HepG2 (cell line): ENCODE data around the gene SYCE3. TPM values are rescaled to one million over a fixed set of nuclear protein-coding genes. Genes with fewer than 3 reads are reported as not detected.
A peak's percentile ranks its signal among the peaks of the same experiment; 100 is the strongest.

Experiments used
- BATF2 ChIP-seq: sonication (generic); formaldehyde crosslinking; IDR thresholded peaks from 2 replicates; pipeline ENCODE4 v1.8.0; 2022; ENCODE audit warnings: mild to moderate bottlenecking, missing genetic modification reagents, moderate library complexity
- CBX2 ChIP-seq, 2 experiments: fragments of 200-600 bp in 1 of 2; sonication (generic); formaldehyde crosslinking in 1 of 2; IDR thresholded peaks; 2 replicates each; pipeline versions ENCODE4 v1.7.0 to v1.8.1; 2018 to 2022; ENCODE audit warnings: low read depth in 2 of 2, low read length in 1 of 2, mild to moderate bottlenecking in 1 of 2, missing genetic modification reagents in 1 of 2
- CBX5 ChIP-seq: sonication (generic); formaldehyde crosslinking; IDR thresholded peaks from 2 replicates; pipeline ENCODE4 v1.4.0; 2020; ENCODE audit warnings: missing genetic modification reagents, borderline replicate concordance
- ELK4 ChIP-seq: sonication (generic); formaldehyde crosslinking; IDR thresholded peaks from 2 replicates; pipeline ENCODE4 v1.9.0; 2021; ENCODE audit warnings: missing genetic modification reagents, borderline replicate concordance
- FOSL2 ChIP-seq: sonication (generic); formaldehyde crosslinking; IDR thresholded peaks from 2 replicates; pipeline ENCODE4 v1.4.0; 2020; ENCODE audit warnings: missing genetic modification reagents
- HIVEP1 ChIP-seq: sonication (generic); formaldehyde crosslinking; IDR thresholded peaks from 2 replicates; pipeline ENCODE4 v1.4.0; 2020; ENCODE audit warnings: mild to moderate bottlenecking, missing genetic modification reagents
- HNF4G ChIP-seq, 2 experiments: sonication (generic) in 1 of 2; formaldehyde crosslinking in 1 of 2; IDR thresholded peaks; 2 replicates each; pipeline versions ENCODE4 v1.4.0 to v1.6.1; 2011 to 2020; ENCODE audit warnings: borderline replicate concordance in 2 of 2, low read depth in 2 of 2, mild to moderate bottlenecking in 2 of 2, low read length in 1 of 2, missing genetic modification reagents in 1 of 2, moderate library complexity in 1 of 2
- KDM6A ChIP-seq: IDR thresholded peaks from 2 replicates; pipeline ENCODE4 v1.6.1; 2016; ENCODE audit warnings: low read depth
- MTERF4 ChIP-seq: sonication (generic); formaldehyde crosslinking; IDR thresholded peaks from 2 replicates; pipeline ENCODE4 v1.8.0; 2023; ENCODE audit warnings: mild to moderate bottlenecking, missing genetic modification reagents
- NCOA5 ChIP-seq: sonication (generic); formaldehyde crosslinking; IDR thresholded peaks from 2 replicates; pipeline ENCODE4 v1.4.0; 2020; ENCODE audit warnings: missing genetic modification reagents
- TBP ChIP-seq: sonication (generic); formaldehyde crosslinking; IDR thresholded peaks from 2 replicates; pipeline ENCODE4 v1.5.0; 2020; ENCODE audit warnings: missing genetic modification reagents
- TMF1 ChIP-seq: sonication (generic); formaldehyde crosslinking; IDR thresholded peaks from 2 replicates; pipeline ENCODE4 v1.8.1; 2022; ENCODE audit warnings: low read depth, missing genetic modification reagents
- ZBTB25 ChIP-seq: IDR thresholded peaks from 2 replicates; pipeline ENCODE4 v1.6.1; 2018; ENCODE audit warnings: missing genetic modification reagents
- ZNF136 ChIP-seq: sonication (generic); formaldehyde crosslinking; IDR thresholded peaks from 2 replicates; pipeline ENCODE4 v1.8.1; 2022; ENCODE audit warnings: low read depth, mild to moderate bottlenecking, moderate library complexity, missing genetic modification reagents
- ZNF737 ChIP-seq: sonication (generic); formaldehyde crosslinking; IDR thresholded peaks from 2 replicates; pipeline ENCODE4 v1.5.0; 2020; ENCODE audit warnings: missing genetic modification reagents, mild to moderate bottlenecking, borderline replicate concordance
- ZNF761 ChIP-seq: sonication (generic); formaldehyde crosslinking; conservative IDR thresholded peaks from 2 replicates; pipeline ENCODE4 v1.4.0; 2020; ENCODE audit warnings: mild to moderate bottlenecking, missing genetic modification reagents
- ZNF777 ChIP-seq: sonication (generic); formaldehyde crosslinking; IDR thresholded peaks from 2 replicates; pipeline ENCODE4 v1.4.0; 2020; ENCODE audit warnings: missing genetic modification reagents
- polyA plus RNA-seq, 8 experiments: library from polyadenylated mRNA; depleted of rRNA in 3 of 8; stranded (reverse) in 7 of 8; unstranded in 1 of 8; fragments of >200 nt; fragmentation: Illumina TruSeq in 4 of 8; extraction: Trizol in 4 of 8; gene quantifications; 2 replicates each; pipeline versions ENCODE4 v1.2.1 to v1.2.3, GENCODE V29; 2011 to 2016; ENCODE audit warnings: low read depth in 4 of 8, missing spikeins in 1 of 8, mixed read lengths in 1 of 8; ENCODE audit not compliant: insufficient read depth in 1 of 8
- total RNA-seq, 5 experiments: library from RNA; depleted of rRNA; stranded (reverse); fragments of >200 nt; fragmentation: Illumina TruSeq; extraction: Trizol; gene quantifications; 2 replicates each; pipeline ENCODE4 v1.2.3, GENCODE V29; 2016; ENCODE audit warnings: low read depth in 1 of 5
- TF ChIP-seq, protein P1 (sequence below): IDR thresholded peaks from 2 replicates; pipeline ENCODE4 v1.4.0; 2020; ENCODE audit warnings: mild to moderate bottlenecking, missing genetic modification reagents

SYCE3 gene
- total and polyA plus RNA-seq, 2 of the 13 experiments (the other 11 are each of a cell fraction or from before 2014, with no cell fraction given): not detected

GRCh38 chr22:50529897-50530579, 32.7 kb downstream of the SYCE3 start, which contains the start of gene TYMP (continued):
- TF ChIP-seq, protein P1, sequence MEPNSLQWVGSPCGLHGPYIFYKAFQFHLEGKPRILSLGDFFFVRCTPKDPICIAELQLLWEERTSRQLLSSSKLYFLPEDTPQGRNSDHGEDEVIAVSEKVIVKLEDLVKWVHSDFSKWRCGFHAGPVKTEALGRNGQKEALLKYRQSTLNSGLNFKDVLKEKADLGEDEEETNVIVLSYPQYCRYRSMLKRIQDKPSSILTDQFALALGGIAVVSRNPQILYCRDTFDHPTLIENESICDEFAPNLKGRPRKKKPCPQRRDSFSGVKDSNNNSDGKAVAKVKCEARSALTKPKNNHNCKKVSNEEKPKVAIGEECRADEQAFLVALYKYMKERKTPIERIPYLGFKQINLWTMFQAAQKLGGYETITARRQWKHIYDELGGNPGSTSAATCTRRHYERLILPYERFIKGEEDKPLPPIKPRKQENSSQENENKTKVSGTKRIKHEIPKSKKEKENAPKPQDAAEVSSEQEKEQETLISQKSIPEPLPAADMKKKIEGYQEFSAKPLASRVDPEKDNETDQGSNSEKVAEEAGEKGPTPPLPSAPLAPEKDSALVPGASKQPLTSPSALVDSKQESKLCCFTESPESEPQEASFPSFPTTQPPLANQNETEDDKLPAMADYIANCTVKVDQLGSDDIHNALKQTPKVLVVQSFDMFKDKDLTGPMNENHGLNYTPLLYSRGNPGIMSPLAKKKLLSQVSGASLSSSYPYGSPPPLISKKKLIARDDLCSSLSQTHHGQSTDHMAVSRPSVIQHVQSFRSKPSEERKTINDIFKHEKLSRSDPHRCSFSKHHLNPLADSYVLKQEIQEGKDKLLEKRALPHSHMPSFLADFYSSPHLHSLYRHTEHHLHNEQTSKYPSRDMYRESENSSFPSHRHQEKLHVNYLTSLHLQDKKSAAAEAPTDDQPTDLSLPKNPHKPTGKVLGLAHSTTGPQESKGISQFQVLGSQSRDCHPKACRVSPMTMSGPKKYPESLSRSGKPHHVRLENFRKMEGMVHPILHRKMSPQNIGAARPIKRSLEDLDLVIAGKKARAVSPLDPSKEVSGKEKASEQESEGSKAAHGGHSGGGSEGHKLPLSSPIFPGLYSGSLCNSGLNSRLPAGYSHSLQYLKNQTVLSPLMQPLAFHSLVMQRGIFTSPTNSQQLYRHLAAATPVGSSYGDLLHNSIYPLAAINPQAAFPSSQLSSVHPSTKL (CRISPR knock-in tag): 0 out of 2 replicates have a peak, but pooled peaks have one; percentile 32
- TF ChIP-seq BATF2 (CRISPR knock-in tag) (no peak; the same call in 1 of the 2 replicates), HIVEP1 (peak; percentile 31; the same call in 1 of the 2 replicates), CBX2 (IDR thresholded peaks at IDR 0.05; ENCODE audit: low read depth, low read length) (no peak), CBX2 (CRISPR knock-in tag; IDR thresholded peaks at IDR 0.05; ENCODE audit: low read depth) (no peak), ZNF761 (CRISPR knock-in tag) (no peak), ZNF136 (CRISPR knock-in tag) (no peak), KDM6A (no peak), TBP (CRISPR knock-in tag) (no peak), NCOA5 (CRISPR knock-in tag) (no peak), ZNF777 (CRISPR knock-in tag) (peak; percentile 99), CBX5 (CRISPR knock-in tag) (no peak), FOSL2 (CRISPR knock-in tag) (0 out of 2 replicates have a peak, but pooled peaks have one; percentile 44), ELK4 (CRISPR knock-in tag) (no peak), HNF4G (IDR thresholded peaks at IDR 0.05; ENCODE audit: borderline replicate concordance, low read depth, low read length) (peak; percentile 52; the same call in 1 of the 2 replicates), HNF4G (CRISPR knock-in tag; IDR thresholded peaks at IDR 0.05; ENCODE audit: borderline replicate concordance, low read depth) (no peak; the same call in 1 of the 2 replicates), MTERF4 (no peak; the same call in 1 of the 2 replicates), ZBTB25 (CRISPR knock-in tag) (peak; percentile 89), TMF1 (CRISPR knock-in tag) (no peak; the same call in 1 of the 2 replicates), ZNF737 (CRISPR knock-in tag) (0 out of 2 replicates have a peak, but pooled peaks have one; percentile 85)
